Thyroid gland (tissue), 4 donors: ENCODE results near the gene ARHGAP15.

Experiments used
- CTCF ChIP-seq, 6 experiments: fragments of 200-600 bp in 3 of 6; fragments of 450-650 bp in 3 of 6; sonication (generic) in 3 of 6; IDR thresholded peaks; one replicate each; pipeline ENCODE4 v1.5.1; 2016 to 2019; ENCODE audit warnings: antibody characterized with exemption in 6 of 6, mild to moderate bottlenecking in 2 of 6, inconsistent platforms in 1 of 6, moderate library complexity in 1 of 6
- POLR2A ChIP-seq, 2 donors: fragments of 450-650 bp; IDR thresholded peaks; one replicate each; pipeline ENCODE4 v1.6.1; 2017; ENCODE audit warnings: antibody characterized with exemption in 2 of 2, mild to moderate bottlenecking in 2 of 2, moderate library complexity in 1 of 2

DNA sequence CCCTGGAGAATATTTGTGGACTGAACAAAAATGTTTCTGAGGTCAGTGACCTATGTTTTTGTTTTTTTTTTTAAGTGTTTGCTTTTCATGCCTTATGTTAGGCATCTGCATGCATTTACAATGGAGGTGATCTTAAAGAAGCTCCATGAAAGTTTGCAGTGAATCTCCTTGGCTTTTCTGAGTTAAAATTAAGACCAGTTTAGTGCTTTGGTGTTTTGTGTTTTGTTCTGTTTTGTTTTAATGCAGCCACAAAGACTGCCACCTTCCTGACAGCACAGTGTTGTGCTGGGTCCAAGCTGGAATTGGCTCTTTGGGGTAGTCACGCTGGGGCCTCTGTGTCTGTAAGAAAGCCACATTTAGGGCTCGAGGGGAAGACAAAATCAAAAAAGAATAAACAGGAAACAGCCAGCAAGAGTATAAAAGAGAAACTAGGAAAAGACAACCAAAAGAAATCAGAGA lies 396.2 kb downstream of the ARHGAP15 start:
- TF ChIP-seq CTCF (IDR thresholded peaks at IDR 0.05): no peak
- TF ChIP-seq POLR2A (IDR thresholded peaks at IDR 0.05): no peak
